Calu3 (cell line): Measurements from ENCODE around the gene ABCC2. TPM values are rescaled to one million over a fixed set of nuclear protein-coding genes. Genes with fewer than 3 reads are reported as not detected.

ENCODE experiments used
- BruUV-seq: library from RNA; stranded (reverse); fragments of 400-500 nt; replicated peaks from 2 replicates; lab custom pipeline; 2021; lab: Mats Ljungman, UMichigan
- CTCF ChIA-PET: fragments of 300-600 bp; sonication (Branson Sonifier 250); formaldehyde crosslinking; loops from one replicate; lab custom pipeline; 2022; ENCODE audit warnings: antibody characterized with exemption; lab: Charles Lee
- DNase-seq: peaks from one replicate; pipeline ENCODE4 v3.0.0; 2022
- H3K27ac Mint-ChIP-seq: one replicate; pipeline ENCODE4 v1.8.0; 2022; ENCODE audit warnings: mixed read lengths; ENCODE audit not compliant: unreplicated experiment
- H3K27me3 Mint-ChIP-seq: one replicate; pipeline ENCODE4 v1.8.0; 2022; ENCODE audit warnings: mixed read lengths; ENCODE audit not compliant: unreplicated experiment
- H3K36me3 Mint-ChIP-seq: one replicate; pipeline ENCODE4 v1.8.0; 2022; ENCODE audit warnings: mild to moderate bottlenecking, moderate library complexity, mixed read lengths; ENCODE audit not compliant: insufficient read depth, unreplicated experiment
- H3K4me1 Mint-ChIP-seq: one replicate; pipeline ENCODE4 v1.8.0; 2022; ENCODE audit warnings: mild to moderate bottlenecking, low read depth, mixed read lengths; ENCODE audit not compliant: unreplicated experiment
- H3K4me3 Mint-ChIP-seq: one replicate; pipeline ENCODE4 v1.8.0; 2022; ENCODE audit warnings: mild to moderate bottlenecking, low read depth, moderate library complexity, mixed read lengths; ENCODE audit not compliant: unreplicated experiment
- H3K9me3 Mint-ChIP-seq: one replicate; pipeline ENCODE4 v1.8.0; 2022; ENCODE audit warnings: low read depth, mixed read lengths; ENCODE audit not compliant: unreplicated experiment
- CTCF ChIP-seq: fragments of 200-600 bp; IDR thresholded peaks from one replicate; pipeline ENCODE4 v1.8.0; 2022; ENCODE audit warnings: antibody characterized with exemption; ENCODE audit not compliant: unreplicated experiment
- intact Hi-C: fragments of 100-400 bp; cut with micrococcal nuclease; formaldehyde crosslinking; loops from one replicate; pipeline ENCODE4 v1.10.0; 2022; ENCODE audit not compliant: unreplicated experiment
- total RNA-seq: library from RNA; stranded (reverse); gene quantifications from 2 replicates; pipeline ENCODE4 v1.2.3, GENCODE V29; 2022

The ABCC2 gene
- total RNA-seq, 1 experiment from 2014 or later: 1.8 TPM

DNA sequence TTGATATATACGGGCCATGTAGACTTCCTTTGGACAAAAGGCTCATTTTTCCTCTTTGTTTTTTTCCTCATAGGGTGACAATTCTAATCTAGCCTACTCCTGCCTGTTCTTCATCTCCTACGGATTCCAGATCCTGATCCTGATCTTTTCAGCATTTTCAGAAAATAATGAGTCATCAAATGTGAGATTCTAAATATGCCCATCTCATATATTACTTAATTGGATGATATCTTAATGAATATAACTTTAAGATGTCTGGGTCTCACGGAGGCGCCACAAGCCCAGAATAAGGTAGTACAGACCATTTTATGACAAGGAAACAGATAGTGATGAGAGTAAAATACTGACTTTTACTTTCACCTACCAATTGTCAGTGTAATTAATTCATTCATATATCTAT is 11.4 kb downstream of the ABCC2 start:
- Mint-ChIP-seq H3K4me3 (no peak overlapping the region), H3K27ac (no peak overlapping the region), H3K9me3 (no peaks in the 10 kb centered on the region), H3K36me3 (no peaks in the 10 kb centered on the region), H3K4me1 (no peaks in the 10 kb centered on the region), H3K27me3 (no peaks in the 10 kb centered on the region)
- CTCF ChIA-PET: no interaction called here
- no peak for DNase-seq
- no peak for TF ChIP-seq CTCF
- no TSS peak for BruUV-seq
- intact Hi-C loops: no loop called here

GRCh38 chr10:99796928-99797327 is 14.5 kb downstream of the ABCC2 start:
- no peak for TF ChIP-seq CTCF
- Mint-ChIP-seq H3K9me3 (no peaks in the 10 kb centered on the region), H3K27me3 (no peaks in the 10 kb centered on the region), H3K4me1 (no peaks in the 10 kb centered on the region), H3K4me3 (no peak overlapping the region), H3K36me3 (no peaks in the 10 kb centered on the region), H3K27ac (no peak overlapping the region)
- DNase-seq: no peak
- BruUV-seq: no TSS peak
- intact Hi-C loops: no loop called here
- CTCF ChIA-PET: no interaction called here

- TF ChIP-seq CTCF: no peak
- intact Hi-C loops: no loop called here
- no peak for DNase-seq
- BruUV-seq: no TSS peak
- Mint-ChIP-seq H3K4me3 (no peak overlapping the region), H3K27me3 (no peaks in the 10 kb centered on the region), H3K9me3 (no peaks in the 10 kb centered on the region), H3K27ac (no peak overlapping the region), H3K36me3 (no peaks in the 10 kb centered on the region), H3K4me1 (no peaks in the 10 kb centered on the region)
- CTCF ChIA-PET: no interaction called here
Observed at GRCh38 chr10:99798031-99798430, 15.6 kb downstream of the ABCC2 start.

GRCh38 chr10:99798920-99799319 is 16.5 kb downstream of the ABCC2 start:
- H3K27ac Mint-ChIP-seq: no peak overlapping the region
- H3K9me3 Mint-ChIP-seq: no peaks in the 10 kb centered on the region
- no peaks in the 10 kb centered on the region for H3K27me3 Mint-ChIP-seq
- CTCF ChIA-PET: no interaction called here
- TF ChIP-seq CTCF: no peak
- no peaks in the 10 kb centered on the region for H3K36me3 Mint-ChIP-seq
- H3K4me3 Mint-ChIP-seq: no peak overlapping the region
- no peaks in the 10 kb centered on the region for H3K4me1 Mint-ChIP-seq
- no TSS peak for BruUV-seq
- intact Hi-C loops: no loop called here
- no peak for DNase-seq
